ENCODE data around the gene MRPS15. TPM values are rescaled to one million over a fixed set of nuclear protein-coding genes. Genes with fewer than 3 reads are reported as not detected.
"Not testable (repeated sequence)": the region's sequence is repeated elsewhere in the genome, so short reads cannot be mapped to it uniquely, and the experiment has no call there.

MRPS15 gene
- total RNA-seq, 2 experiments from 2014 or later = 113 to 115 TPM

GRCh38 chr1:36497207-36497606, 33.0 kb upstream of the MRPS15 start:
- ChIA-PET CTCF (interaction anchor here (2.0 kb wide), 1 partner anchor 19 kb away, joined by 10 read pairs; no protein-coding TSS in a partner anchor), POLR2A (no interaction called here)
- Mint-ChIP-seq H3K4me1 (ENCODE audit: low read depth) (no peaks in the 10 kb centered on the region), H3K9me3 (no peaks in the 10 kb centered on the region), H3K36me3 (no peaks in the 10 kb centered on the region), H3K4me3 (no peak overlapping the region), H3K27me3 (peaks cover 6% of the 10 kb centered on the region), H3K27ac (no peak overlapping the region)
- no peak for DNase-seq
- intact Hi-C loops (cut with micrococcal nuclease) = no loop called here

GRCh38 chr1:36494971-36495370, 30.8 kb upstream of the MRPS15 start:
- Mint-ChIP-seq H3K9me3 (no peaks in the 10 kb centered on the region), H3K36me3 (no peaks in the 10 kb centered on the region), H3K4me1 (ENCODE audit: low read depth) (peaks cover 4% of the 10 kb centered on the region), H3K27me3 (peaks cover 5% of the 10 kb centered on the region), H3K4me3 (no peak overlapping the region), H3K27ac (no peak overlapping the region)
- no peak for DNase-seq
- CTCF ChIA-PET = no interaction called here
- POLR2A ChIA-PET = no interaction called here
- intact Hi-C loops (cut with micrococcal nuclease) = no loop called here

- DNase-seq = no peak
- Mint-ChIP-seq H3K27ac (no peak overlapping the region), H3K27me3 (peaks cover 5% of the 10 kb centered on the region), H3K4me3 (no peak overlapping the region), H3K36me3 (no peaks in the 10 kb centered on the region), H3K4me1 (ENCODE audit: low read depth) (peaks cover 4% of the 10 kb centered on the region), H3K9me3 (no peaks in the 10 kb centered on the region)
- intact Hi-C loops (cut with micrococcal nuclease) = no loop called here
- ChIA-PET CTCF (no interaction called here), POLR2A (no interaction called here)
Observed at GRCh38 chr1:36493524-36493923, 29.3 kb upstream of the MRPS15 start.

DNA sequence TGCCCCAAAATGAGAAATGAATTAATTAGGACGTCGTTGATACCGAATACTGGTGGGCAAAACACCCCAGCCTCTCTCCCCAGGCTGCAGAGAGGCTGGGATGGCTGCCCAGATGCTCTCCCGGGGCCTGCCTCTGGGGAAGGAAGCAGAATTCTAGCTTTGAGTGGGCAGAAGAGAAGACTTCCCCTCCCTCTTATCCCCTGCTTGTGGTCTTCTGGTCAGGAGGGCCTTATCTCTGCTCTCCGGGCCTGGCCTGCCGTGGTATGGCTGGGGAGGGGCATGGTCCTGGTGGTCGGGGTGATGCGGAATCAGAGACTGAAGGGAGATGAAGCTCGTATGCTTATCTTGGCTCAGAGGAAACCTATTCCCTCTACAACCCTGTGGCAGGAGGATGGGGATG, 28.3 kb upstream of the MRPS15 start:
- Mint-ChIP-seq H3K4me1 (ENCODE audit: low read depth) (peaks cover 4% of the 10 kb centered on the region), H3K27ac (no peak overlapping the region), H3K9me3 (no peaks in the 10 kb centered on the region), H3K36me3 (no peaks in the 10 kb centered on the region), H3K27me3 (peaks cover 5% of the 10 kb centered on the region), H3K4me3 (no peak overlapping the region)
- CTCF ChIA-PET = no interaction called here
- intact Hi-C loops (cut with micrococcal nuclease) = no loop called here
- no peak for DNase-seq
- POLR2A ChIA-PET = no interaction called here

DNA sequence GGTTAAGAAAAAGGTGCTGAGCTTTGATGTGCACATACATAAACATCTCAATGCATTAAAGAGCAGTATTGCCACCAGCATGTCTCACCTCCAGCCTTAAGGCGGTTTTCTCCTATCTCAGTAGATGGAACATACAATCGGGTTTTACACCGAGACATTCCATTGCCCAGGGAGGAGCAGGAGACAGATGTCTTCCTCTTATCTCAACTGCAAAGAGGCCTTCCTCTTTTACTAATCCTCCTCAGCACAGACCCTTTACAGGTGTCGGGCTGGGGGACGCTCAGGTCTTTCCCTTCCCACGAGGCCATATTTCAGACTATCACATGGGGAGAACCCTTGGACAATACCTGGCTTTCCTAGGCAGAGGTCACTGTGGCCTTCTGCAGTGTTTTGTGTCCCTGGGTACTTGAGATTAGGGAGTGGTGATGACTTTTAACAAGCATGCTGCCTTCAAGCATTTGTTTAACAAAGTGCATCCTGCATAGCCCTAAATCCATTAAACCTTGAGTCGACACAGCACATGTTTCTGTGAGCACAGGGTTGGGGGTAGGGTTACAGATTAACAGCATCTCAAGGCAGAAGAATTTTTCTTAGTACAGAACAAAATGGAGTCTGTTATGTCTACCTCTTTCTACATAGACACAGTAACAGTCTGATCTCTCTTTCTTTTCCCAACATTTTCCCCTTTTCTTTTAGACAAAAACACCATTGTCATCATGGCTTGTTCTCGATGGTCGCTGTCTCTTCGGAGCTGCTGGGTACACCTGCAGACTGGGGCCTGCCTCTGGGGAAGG, 25.3 kb upstream of the MRPS15 start:
- H3K4me3 Mint-ChIP-seq; H3K9me3 Mint-ChIP-seq; H3K27me3 Mint-ChIP-seq; POLR2A ChIA-PET; H3K27ac Mint-ChIP-seq; H3K4me1 Mint-ChIP-seq (ENCODE audit: low read depth); DNase-seq; CTCF ChIA-PET; intact Hi-C loops (cut with micrococcal nuclease); H3K36me3 Mint-ChIP-seq: not testable (repeated sequence)

DNA sequence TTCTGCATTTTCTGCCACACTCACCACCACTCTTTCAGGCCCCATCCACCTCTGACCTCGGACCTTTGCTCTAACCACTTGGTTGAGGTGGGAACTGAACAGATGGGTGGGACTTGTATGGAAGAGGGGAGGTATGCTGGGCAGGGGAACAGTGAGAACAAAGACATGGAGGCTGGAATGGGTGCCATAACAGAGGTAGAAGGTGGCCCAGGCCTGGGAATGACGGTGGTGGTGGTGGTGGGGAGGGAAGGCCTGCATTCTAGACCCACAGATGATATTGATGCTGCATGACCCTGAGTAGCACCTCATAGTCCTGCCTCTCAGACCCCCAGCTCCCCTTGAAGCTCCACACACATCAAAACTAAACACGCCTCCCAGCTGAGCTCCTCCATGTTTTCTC, 23.7 kb upstream of the MRPS15 start:
- ChIA-PET CTCF (no interaction called here), POLR2A (no interaction called here)
- no peak for DNase-seq
- Mint-ChIP-seq H3K4me3 (no peak overlapping the region), H3K27ac (no peak overlapping the region), H3K36me3 (no peaks in the 10 kb centered on the region), H3K4me1 (ENCODE audit: low read depth) (peaks cover 4% of the 10 kb centered on the region), H3K27me3 (no peaks in the 10 kb centered on the region), H3K9me3 (no peaks in the 10 kb centered on the region)
- intact Hi-C loops (cut with micrococcal nuclease) = no loop called here

- intact Hi-C loops (cut with micrococcal nuclease); H3K9me3 Mint-ChIP-seq; H3K4me1 Mint-ChIP-seq (ENCODE audit: low read depth); POLR2A ChIA-PET; DNase-seq; H3K4me3 Mint-ChIP-seq; CTCF ChIA-PET; H3K36me3 Mint-ChIP-seq; H3K27me3 Mint-ChIP-seq; H3K27ac Mint-ChIP-seq: not testable (repeated sequence)
Observed at GRCh38 chr1:36487336-36487725, 23.1 kb upstream of the MRPS15 start.

DNA sequence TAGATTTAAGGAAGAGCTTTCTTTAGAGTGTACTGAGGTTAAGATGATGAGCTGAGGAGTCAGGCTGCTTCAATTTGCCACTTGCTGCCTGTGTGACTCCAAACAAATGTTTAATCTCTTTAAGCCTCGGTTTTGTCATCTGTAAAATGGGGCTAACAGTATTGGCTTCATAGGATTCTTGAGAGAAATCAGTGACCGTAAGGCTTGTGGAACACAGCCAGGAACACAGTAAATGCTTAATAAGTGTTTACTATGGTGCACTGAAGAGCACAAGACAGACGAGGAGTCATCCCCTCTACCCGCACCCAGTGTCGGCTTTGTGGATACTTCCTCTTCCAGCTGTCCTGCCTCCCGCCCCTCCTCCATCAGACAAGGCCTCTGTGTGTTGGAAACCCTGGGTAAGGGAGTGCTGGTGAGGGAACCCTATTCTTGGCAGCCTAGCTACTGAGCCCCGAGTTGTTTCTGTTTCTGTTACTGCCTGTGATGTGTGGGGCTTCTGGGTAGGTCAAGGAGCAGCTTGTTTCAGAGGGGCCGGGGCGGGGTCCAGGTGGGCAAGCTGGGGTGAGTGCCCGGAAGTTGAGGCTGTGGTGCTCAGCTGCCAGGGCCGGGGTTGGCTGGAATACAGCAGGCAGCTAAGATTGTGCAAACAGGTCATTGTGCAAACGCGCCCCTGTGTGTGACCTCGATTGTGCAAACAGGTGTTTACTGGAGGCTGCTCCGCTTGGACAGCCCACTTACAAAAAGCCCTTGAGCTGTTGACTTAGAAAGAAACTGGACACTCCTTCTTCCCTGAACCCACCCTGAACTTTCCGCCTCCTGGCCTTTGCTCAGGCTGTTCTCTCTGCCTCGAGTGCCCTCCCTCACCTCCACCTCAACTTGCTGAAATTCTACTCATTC, 22.5 kb upstream of the MRPS15 start:
- intact Hi-C loops (cut with micrococcal nuclease) = no loop called here
- H3K36me3 Mint-ChIP-seq = no peaks in the 10 kb centered on the region
- no peaks in the 10 kb centered on the region for H3K9me3 Mint-ChIP-seq
- CTCF ChIA-PET = no interaction called here
- no peaks in the 10 kb centered on the region for H3K27me3 Mint-ChIP-seq
- peaks cover 10% of the 10 kb centered on the region for H3K4me1 Mint-ChIP-seq (ENCODE audit: low read depth)
- no peak overlapping the region for H3K4me3 Mint-ChIP-seq
- POLR2A ChIA-PET = no interaction called here
- DNase-seq = no peak
- no peak overlapping the region for H3K27ac Mint-ChIP-seq

- ChIA-PET CTCF (no interaction called here), POLR2A (no interaction called here)
- no peaks in the 10 kb centered on the region for H3K36me3 Mint-ChIP-seq
- H3K27ac Mint-ChIP-seq = no peak overlapping the region
- H3K9me3 Mint-ChIP-seq = no peaks in the 10 kb centered on the region
- intact Hi-C loops (cut with micrococcal nuclease) = no loop called here
- no peak overlapping the region for H3K4me3 Mint-ChIP-seq
- H3K4me1 Mint-ChIP-seq (ENCODE audit: low read depth) = peaks cover 10% of the 10 kb centered on the region
- DNase-seq = no peak
- no peaks in the 10 kb centered on the region for H3K27me3 Mint-ChIP-seq
Observed at GRCh38 chr1:36486093-36486438, 21.9 kb upstream of the MRPS15 start.

DNA sequence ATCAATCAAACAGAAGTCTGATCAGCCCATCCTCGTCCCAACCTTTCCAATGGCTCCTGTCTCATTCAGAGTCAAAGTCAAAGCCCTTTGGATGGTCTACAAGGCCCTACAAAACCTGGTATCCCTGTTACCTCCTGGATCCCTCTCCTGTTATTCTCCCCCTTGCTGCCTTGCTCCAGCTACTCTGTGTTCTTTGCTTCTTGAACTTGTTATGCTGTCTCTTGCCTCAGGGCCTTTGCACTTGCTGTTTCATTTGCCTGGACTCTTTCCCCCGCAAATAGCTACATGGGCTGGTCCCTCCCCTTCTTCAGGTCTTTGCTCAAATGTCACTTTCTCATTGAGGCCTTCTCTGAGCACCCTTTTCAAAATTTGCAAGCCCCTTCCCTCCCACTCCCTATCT, 19.9 kb upstream of the MRPS15 start:
- ChIA-PET POLR2A (no interaction called here), CTCF (no interaction called here)
- no peak overlapping the region for H3K27ac Mint-ChIP-seq
- no peak for DNase-seq
- no peaks in the 10 kb centered on the region for H3K9me3 Mint-ChIP-seq
- H3K4me1 Mint-ChIP-seq (ENCODE audit: low read depth) = peaks cover 7% of the 10 kb centered on the region
- H3K36me3 Mint-ChIP-seq = no peaks in the 10 kb centered on the region
- H3K4me3 Mint-ChIP-seq = no peak overlapping the region
- intact Hi-C loops (cut with micrococcal nuclease) = no loop called here
- H3K27me3 Mint-ChIP-seq = no peaks in the 10 kb centered on the region

DNA sequence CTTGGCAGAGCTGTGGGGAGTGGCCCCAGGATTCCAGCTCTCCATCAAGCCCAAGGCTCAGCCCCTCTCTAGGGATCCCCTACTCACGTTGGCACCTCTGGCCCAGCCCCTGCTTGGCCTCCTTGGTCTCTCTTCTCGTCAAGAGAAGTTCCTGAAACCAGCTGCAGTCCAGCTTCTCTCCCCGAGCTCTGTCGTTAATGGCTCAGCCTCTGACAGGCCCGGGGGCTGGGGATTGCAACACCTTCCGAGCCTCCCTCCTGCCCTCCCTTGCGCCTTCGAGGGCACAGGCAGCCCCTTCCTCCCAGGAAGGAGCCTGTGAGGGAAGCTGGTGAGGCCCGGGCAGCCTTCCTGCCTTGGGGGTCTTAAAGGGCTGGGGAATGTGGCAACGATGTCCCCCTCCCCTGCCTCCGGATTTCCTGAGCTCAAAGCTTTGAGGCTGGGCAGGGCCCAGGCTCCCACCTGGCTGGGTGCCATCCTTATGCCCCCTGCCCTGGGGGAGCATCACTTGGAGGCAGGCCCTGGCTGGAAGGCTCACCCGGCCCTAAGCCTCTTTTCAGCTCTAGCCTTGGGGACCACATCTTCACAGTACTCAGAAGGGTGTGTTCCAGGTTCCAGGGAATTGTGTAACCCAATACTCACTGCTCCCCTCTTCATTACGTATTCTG, 18.7 kb upstream of the MRPS15 start, which contains the start of gene CSF3R:
Gene CSF3R (minus strand): TSS at position 190 of the 665 bp plus-strand sequence. CDS start 3,417 bp downstream, outside the sequence.
- Mint-ChIP-seq H3K4me1 (ENCODE audit: low read depth) (peaks cover 7% of the 10 kb centered on the region), H3K27ac (no peak within 1 kb of the TSS), H3K27me3 (no peaks in the 10 kb centered on the region), H3K4me3 (no peak within 1 kb of the TSS), H3K36me3 (no peaks in the 10 kb centered on the region), H3K9me3 (no peaks in the 10 kb centered on the region)
- intact Hi-C loops (cut with micrococcal nuclease) = no loop called here
- POLR2A ChIA-PET = no interaction called here
- DNase-seq = no peak
- CTCF ChIA-PET = interaction anchor here (0.7 to 1.0 kb wide), 2 partner anchors 35 to 140 kb away, joined by 3 to 4 read pairs; no protein-coding TSS in a partner anchor

Data from activated CD4-positive, alpha-beta memory T cell treated with anti-CD3 and anti-CD28 coated beads for 36 hours (primary cell).